Activated CD4-positive, CD25-positive, alpha-beta regulatory T cell (primary cell): Measurements from ENCODE around the gene SUGCT.
"Not testable (repeated sequence)": the region's sequence is repeated elsewhere in the genome, so short reads cannot be mapped to it uniquely, and the experiment has no call there.

ENCODE experiments used
- DNase-seq, 4 experiments: peaks; one replicate each; lab custom pipeline; 2025; lab: John Stamatoyannopoulos, UW

SUGCT gene

DNA sequence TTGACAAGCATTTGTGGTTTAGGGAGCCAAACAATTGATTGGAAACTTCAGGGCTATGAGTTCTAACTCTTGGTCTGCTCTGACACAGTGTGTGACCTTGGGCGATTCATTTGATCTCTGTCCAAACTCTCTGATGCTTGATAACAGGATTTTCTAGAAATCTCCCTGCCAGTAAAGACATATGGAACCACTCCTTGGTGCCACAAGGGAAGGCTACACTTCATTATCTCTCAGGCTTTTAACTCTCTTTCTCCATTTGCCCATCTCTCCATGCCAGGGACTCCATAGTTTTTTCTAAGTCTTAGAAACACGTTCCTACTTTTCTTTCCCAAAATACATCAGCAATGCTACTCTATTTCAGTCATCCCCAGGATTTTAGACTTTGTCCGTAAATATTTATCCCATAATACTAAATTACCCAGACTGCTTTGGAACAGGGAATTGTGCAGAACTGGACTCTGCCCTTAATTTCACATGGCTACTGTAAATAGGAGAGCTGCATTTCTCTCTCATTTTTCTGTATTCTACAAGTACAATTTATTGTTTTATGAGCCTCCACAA lies 488.2 kb downstream of the SUGCT start:
- DNase-seq = no peak

DNA sequence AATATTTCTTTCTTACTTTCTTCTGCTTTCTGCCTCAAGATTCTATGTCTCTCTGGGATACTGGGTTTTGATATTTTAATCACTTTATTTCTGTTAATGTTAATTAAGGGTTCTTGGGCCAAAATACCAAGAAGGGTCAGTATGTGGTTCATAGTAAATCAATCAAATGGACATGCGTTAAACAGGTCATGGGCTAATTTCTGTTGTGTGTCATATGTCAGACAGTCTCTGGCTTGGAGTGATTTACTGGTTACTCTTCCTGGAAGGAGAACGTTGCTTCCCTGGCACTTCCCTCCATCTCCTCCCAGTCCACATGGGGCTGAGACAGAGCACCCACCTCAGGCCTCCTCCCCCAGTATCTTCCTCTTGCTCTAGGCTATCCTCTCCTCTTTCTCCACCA lies 489.1 kb downstream of the SUGCT start:
- no peak for DNase-seq

DNA sequence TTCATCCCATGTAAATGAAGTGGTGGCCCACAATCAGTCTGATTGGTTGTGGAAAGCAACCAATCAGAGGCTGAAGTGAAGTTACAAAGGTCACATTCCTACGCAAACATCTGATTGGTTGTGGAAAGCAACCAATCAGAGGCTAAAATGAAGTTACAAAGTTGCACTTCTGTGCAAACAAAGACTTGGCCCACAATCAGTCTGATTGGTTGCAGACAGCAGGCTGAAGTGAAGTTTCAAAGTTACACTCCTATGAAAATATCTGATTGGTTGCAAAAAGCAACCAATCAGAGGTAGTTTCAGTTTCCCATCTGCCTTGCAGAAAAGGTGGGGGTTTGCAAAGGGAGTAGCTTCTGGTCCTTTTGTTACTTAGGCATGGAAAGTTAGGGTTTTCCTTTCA lies 492.6 kb downstream of the SUGCT start:
- not testable (repeated sequence) for DNase-seq

DNA sequence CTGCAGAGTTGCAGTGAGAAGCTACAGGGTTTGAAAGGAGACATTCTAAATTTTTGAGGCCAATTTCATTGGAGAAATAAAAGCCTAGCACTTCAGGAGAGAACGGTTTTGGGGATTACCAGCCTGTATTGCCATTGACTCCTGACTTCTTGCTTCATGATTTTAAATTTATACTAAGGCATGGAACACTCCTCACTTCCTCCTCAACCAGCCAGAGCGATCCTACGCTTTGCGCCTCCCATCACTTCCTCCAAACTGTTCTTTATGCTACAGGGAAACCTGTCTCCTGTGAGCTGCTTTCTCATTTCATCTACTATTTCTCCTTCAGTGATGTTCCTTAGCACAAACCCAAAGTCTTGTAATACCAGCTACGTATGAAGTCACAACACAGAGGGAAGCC lies 495.1 kb downstream of the SUGCT start:
- DNase-seq = no peak

DNA sequence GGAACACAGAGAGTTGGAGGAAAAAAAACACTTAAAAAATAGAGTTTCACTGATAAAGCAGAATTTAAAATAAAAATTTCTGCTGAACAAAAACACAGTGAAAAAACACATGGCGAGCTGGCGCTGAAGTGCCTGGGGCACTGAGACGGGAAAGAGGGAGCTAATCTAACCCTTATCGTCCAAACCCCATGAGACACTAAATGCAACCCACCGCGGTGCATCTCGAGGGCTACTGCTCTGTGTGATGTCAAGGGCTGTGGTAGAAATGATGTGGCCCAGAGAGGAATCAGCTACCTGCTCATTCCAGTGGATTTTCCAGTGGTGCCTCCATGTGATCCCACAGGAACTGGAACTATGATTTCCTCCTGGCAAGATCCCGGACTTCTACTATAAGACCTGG lies 499.3 kb downstream of the SUGCT start:
- no peak for DNase-seq

DNA sequence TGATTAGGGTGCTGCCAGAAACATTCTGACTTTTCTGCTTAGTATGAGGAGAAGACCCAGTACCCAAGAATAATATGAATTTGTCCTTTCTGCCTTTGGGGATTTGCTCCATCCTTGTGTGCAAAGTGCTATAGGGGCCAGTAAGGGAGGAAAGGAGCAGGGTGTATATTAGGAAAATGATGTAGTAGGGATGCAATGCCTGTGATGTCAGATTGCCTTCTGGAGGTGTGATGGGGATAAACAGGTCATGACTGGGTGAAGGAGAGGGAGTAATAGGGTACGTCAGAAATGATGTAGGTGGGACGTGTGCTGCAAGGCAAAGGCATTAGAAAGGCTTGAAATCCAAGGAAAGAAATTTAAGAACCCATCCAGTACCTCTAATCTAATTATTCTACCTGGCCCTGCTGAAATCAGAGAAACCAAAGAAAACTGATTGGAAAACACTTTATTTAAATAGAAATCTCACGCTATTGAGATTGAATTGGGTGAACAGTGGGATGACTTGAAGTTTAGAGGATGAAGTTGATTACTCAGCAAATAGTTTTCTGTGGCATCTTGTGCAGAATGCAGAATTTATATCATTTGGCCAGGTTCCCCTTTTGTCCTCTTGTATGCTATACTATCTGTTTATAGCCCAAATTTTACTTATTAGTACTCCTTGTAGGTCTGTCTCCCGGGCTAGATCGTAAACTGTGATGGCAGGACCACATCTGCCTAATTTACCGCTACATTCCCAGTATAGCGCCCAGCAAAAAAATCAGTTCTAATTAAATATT lies 503.9 kb downstream of the SUGCT start:
- no peak for DNase-seq

DNA sequence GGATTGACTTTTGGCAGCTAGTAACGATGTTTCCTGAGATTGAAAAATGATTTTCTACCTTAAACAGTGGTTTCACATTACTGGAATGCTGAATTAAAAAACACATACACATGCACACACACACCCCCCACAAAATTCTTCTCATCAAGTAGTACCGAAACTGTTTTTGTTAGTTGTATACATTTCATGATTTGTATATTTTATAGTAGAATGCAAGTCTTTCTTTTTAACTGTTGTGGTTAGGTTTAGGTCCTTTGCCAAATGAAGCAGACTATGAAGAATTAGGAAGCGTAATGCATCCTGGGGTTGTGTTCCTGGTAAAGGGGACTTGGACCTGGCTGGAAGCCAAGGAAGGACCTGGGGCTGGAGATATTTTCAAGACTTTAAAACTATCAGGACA lies 505.8 kb downstream of the SUGCT start:
- DNase-seq = no peak

DNA sequence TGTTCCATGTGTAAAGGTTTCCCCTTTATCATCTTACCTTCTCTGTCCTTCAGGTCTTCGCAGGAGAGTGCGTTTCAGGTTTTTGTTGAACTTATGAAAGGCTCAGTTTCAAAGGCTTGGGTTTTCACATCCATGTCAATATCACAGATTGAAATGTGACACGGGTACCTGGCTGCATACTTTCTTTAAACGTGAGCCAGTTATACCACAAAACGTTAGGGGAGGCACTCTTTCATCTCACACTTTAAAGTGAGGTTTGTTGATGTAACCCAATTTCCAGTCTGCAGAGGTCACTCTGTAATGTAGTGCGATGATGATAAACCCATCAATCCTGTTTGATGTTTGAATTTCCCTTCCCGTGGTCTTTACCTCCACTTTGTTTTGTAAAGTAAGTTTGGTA lies 506.9 kb downstream of the SUGCT start:
- no peak for DNase-seq

DNA sequence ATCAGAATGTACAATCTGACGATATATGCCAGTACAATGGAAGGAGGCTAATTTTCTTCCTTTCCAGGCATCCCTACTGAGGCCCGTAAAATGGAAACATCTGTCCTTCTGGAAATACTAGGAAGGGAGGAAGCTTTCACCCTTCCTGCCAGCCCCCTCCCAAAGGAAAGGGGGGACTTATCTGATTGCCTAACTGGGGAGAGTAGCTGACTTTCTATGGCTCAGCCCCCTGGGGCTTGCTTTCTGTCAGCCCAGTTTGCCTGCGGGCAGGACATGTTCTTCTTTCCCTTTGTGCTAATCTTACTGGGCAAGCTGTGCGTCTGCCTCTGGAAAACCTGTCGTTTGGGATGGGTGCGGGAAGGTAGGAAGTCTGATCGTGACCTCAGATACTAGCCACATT lies 508.9 kb downstream of the SUGCT start:
- DNase-seq = no peak

DNA sequence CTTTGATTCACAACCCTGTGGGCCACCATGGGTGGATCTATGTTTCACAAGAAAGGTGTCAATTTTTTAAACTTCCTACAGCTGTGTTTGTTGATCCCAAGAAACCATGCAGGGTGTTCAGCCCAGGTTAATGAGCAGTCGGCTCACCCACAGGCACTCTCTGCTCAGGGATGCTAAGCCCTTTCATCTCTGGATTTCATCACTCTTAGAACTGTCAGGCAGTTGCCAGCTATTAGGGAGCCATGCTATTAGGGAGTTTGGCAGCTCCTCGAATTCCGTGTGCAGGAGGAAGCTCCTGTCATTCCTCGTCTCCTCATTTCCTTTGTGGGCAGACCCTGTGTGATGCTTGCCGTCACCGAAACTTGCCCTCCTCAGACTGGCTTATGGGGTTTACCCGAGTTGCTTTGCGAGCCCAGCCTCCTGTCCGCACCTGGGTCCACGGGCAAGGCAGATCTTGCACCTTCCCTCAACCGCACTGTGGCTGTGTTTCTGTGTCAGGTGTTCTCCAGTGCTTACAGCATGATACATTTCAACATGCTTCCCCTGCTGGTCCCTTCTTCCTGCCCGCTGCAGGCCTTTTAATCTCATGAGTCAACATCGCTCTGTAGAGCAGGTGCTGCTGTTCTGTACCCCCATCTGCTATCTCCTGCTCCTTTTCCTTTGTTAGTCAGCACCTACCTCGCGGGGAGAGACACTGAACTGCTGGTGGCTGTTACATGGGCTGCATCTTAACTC lies 509.8 kb downstream of the SUGCT start:
- DNase-seq = no peak

DNA sequence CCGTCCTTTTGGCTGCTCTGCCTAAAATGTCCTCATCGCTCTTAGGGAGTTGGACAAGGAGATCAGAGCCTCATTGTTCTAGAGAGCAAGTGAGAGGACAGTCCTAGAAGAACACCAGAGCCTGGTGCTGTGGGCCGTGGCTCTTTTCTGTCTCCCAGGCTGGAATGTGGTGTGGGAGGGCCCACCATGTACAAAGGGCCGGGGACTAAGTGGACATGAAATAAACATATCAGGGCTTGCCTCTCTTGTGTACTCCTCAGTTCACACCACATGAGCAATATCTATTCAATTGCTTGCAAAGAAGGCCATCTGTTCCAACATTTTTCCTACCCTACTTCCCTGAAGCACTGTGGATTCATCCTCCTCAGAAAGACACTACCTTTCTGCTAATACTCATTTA lies 510.4 kb downstream of the SUGCT start:
- no peak for DNase-seq

DNA sequence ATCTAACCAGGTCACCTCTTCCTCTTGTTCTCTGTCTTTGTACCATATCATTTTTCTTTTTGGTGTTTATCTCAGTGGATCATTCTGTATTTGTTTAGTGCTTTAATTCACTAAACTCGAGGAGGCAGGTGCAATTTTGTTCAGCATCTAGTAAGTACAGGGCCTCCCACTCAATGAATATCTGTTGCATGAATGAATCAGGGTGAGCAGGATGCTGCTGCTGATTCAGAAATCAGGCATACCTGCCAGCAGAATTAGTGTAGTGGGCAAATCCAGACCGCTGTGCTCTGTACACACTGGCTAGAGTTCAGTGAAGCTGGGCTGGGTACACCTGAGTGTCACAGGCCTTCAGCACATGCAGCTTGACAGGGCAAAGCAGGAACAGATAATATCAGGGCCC lies 511.9 kb downstream of the SUGCT start:
- no peak for DNase-seq

DNA sequence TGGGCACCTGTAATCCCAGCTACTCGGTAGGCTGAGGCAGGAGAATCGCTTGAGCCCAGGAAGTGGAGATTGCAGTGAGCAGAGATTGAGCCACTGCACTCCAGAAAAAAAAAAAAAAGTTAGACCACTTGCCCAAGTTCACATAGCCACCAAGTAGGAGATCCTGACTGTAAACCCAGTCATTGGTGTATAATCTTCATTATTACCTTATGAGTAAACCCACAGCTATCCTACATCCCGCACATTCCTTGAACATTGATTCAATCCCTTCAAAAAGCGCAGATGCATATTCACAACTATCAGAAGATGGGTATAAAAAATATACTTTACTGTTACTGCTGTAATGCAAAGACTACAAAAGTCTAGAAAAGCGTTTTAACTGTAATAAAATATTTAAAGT lies 512.9 kb downstream of the SUGCT start:
- no peak for DNase-seq

DNA sequence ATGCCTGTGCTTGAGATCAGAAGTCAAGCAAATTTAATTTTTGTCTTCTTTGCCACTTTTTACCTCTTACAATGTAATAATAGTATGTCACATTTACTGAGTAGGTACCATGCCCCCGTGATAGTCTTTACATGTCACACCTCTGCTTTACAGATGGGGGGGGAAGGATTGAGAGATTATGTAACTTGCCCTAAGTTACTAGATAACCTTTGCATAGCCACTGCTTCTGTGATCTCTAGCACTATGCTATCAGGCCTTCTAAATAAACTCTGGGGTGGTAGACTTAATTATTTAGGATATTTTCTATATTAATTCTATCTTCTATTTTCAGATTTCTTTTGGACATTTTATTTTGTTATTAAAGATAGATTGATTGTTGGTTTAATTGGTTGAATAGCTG lies 514.4 kb downstream of the SUGCT start:
- DNase-seq = no peak

DNA sequence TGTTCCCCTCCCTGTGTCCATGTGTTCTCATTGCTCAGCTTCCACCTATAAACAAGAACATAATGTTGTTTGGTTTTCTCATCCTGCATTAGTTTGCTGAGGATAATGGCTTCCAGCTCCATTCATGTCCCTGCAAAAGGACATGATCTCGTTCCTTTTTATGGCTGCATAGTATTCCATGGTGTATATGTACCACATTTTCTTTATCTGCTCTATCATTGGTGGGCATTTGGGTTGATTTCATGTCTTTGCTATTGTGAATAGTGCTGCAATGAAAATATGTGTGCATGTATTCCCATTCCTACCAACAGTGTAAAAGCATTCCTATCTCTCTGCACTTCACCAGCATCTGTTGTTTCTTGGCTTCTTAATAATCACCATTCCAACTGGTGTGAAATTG lies 516.1 kb downstream of the SUGCT start:
- DNase-seq = not testable (repeated sequence)

DNA sequence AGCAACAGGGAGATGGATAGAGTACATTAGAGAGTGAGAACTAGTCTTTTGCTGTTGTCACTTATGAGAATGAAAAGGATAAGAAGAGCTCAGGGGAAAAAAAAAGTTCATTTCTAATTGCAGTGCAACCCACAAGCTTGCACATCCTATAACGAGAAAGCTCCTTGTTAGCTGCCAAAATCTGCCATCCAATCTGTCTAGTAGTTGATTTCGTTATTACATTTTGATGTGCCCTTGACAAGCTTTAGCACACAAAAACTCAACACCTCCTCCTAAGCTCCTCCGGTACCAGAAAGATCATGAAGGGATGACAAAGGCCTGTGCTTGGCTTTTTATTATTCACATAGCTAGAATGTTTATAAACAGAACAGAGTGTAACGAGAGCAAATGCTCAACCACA lies 519.4 kb downstream of the SUGCT start:
- DNase-seq = no peak

DNA sequence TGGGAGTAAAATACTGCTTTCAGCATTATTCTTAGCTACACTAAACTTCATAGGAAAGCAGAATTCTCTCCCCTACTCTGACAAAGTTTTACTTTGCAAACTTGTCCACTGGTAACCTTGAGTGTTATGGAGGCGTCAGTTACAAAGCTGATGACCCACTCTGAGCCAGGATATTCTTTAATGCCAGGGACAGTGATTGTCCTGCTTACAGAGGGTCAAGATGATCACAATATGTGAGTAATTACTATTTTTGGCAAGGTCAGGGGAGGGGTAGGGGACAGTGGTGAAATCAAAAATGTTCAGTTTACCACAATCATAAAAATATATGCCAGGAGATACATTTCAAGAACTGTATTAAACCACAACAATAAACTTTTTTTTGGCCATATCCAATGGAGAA lies 520.6 kb downstream of the SUGCT start:
- no peak for DNase-seq

DNA sequence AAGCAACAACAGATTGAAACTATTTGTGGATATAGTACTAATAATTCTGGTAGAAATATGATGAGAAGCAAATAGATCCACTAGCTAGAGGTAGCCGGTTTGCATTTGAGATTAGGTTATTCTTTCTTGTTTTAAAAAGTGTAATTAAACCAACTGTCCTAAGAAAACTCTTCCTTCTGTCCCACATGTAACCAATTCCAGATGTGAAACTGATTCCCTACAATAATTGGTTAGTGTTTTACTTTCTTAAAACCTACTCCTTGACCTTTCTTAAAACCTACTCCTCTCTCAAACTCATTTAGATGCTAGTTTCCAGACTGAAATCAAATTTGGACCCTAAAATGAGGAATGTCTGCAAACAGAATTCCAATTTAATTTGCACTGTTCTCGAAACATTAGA lies 521.5 kb downstream of the SUGCT start:
- DNase-seq = no peak

DNA sequence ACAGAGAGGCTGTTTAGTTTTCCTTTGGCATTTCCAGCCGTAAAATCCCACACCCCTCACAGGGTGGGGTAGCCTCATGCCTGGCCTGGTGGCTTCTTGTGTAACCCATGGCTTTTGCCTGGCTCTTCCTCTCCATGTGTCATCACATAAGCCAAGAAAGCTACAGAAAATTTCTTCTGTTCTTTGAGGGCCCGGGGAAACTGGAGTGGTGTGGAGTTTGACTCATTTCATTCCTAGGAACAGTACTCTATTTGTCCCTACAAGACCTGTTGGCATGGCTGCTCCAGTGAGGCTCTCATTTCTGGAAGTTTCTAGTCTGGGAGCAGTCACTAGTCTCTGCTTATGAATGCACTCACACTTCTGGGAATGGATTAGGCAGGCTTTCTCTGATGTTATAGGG lies 523.9 kb downstream of the SUGCT start:
- no peak for DNase-seq

DNA sequence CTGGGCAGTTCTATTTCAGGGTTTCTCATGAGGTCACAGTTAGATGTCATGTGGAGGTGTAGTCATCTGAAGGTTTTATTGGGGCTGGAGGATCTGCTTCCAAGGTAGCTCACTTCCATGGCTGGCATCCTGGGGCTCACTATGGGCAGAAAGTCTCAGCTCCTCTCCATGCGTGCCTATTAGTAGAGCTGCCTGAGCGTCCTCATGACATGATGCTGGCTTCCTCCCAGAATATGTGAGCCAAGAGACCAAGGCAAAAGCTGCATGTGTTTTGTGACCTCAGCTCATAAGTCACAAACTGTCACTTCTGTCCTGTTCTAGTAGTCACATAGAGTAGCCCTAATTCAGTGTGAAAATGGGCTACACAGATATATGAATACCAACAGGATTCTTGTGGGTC lies 524.4 kb downstream of the SUGCT start:
- DNase-seq = no peak

DNA sequence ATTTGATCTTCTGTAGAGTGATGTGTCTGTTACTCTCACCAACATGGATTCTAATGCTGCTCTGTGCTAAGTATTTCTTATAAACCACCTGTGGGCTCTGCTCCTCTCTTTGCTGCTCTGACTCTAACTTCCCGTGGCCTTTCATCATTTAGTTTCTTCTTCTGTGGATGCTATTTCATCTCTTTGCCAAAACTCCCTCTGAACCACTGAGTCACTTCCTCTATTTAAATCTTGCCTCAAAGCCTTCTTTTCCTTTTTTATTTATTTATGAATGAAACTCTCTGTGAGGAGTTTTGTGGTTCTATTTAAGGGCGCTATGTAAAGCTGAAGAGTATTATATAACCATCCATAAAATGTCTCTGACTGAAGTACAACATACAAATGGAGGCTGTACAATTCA lies 538.5 kb downstream of the SUGCT start:
- DNase-seq = no peak

DNA sequence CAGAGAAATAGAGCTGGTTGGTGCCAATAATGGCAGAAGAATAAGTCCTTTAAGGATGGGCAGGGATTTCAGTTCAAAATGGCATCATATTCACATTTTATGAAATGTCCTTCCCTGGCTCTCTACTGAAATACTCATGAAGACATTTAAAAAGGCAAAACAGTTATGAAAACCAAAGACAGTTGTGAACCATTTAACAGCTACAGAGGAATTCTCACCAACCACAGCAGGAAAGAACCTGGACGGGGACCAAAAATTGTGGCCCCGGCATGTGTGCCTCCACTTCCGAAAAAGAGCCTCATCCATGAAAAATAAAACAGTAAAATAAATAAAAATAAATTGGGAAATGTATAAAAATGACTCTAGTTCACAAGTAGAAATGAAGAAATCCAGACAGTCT lies 539.5 kb downstream of the SUGCT start:
- DNase-seq = no peak

DNA sequence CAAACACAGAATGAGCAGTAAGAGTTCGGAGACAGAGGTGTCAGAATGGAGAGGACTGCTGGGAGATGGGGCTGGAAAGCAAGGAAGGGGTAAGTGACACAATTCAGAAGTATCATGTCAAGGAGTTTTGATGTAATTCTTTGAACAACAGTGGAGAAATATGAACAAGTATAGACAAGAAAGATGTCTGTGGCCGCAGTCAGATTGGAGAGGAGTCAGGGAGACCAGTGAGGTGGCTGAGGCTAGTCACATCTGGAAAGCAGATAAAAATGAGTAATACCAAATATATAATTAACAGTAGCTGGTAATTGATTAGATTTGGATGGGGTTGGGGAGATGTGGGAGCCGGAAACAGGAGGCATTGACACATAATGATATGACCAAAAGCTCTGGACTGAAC lies 540.9 kb downstream of the SUGCT start:
- DNase-seq = no peak

DNA sequence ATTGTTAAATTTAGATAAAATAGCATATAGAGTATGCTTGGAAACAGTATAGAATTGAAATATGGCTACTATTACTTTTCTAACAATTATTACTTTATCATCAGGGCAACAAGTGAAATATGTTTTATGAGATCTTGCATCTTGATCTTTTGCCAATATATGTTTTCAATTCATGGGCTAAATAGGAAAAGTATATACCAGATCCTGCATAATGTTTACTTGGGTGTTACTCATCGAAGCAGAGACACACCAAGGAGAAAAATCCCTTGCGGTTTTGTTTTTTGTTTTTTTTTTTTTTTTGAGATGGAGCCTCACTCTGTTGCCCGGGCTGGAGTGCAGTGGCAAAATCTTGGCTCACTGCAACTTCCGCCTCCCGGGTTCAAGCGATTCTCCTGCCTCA lies 541.4 kb downstream of the SUGCT start:
- DNase-seq = no peak
